ENCODE measurements around the gene SPSB2.

DNA sequence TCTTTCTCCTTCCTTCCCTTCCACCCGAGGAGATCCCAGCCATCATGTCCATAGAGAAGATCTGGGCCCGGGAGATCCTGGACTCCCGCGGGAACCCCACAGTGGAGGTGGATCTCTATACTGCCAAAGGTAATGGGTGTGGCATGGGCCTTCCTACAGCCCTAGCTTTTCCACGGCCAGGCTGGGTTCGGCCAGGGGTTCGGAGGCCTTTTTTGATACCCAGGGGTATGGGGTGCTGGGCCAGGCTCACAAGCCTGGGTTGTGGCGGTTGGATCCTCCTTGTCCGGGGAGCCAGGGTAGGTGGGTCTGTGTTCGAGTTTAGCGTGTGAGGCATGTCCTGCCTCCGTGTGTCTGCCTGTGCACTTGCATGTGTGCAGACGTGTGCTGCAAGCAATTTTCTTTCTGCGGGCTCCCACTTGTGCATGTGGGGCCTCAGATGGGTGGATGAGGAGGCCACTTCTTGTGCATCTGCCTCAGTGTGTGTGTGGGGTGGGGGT, 42.7 kb upstream of the SPSB2 start:
- TF ChIP-seq POLR2A (IDR thresholded peaks at IDR 0.05): no peak
- TF ChIP-seq, protein P1, sequence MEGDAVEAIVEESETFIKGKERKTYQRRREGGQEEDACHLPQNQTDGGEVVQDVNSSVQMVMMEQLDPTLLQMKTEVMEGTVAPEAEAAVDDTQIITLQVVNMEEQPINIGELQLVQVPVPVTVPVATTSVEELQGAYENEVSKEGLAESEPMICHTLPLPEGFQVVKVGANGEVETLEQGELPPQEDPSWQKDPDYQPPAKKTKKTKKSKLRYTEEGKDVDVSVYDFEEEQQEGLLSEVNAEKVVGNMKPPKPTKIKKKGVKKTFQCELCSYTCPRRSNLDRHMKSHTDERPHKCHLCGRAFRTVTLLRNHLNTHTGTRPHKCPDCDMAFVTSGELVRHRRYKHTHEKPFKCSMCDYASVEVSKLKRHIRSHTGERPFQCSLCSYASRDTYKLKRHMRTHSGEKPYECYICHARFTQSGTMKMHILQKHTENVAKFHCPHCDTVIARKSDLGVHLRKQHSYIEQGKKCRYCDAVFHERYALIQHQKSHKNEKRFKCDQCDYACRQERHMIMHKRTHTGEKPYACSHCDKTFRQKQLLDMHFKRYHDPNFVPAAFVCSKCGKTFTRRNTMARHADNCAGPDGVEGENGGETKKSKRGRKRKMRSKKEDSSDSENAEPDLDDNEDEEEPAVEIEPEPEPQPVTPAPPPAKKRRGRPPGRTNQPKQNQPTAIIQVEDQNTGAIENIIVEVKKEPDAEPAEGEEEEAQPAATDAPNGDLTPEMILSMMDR (IDR thresholded peaks at IDR 0.05): no peak
